ENCODE measurements around the gene SSBP4. TPM values are rescaled to one million over a fixed set of nuclear protein-coding genes. Genes with fewer than 3 reads are reported as not detected.
A peak's percentile ranks its signal among the peaks of the same experiment; 100 is the strongest.

SSBP4 gene
- total and polyA plus RNA-seq, 9 of the 15 experiments (the other 6 are each of a cell fraction or from before 2014, with no cell fraction given): 1.1 to 189 (median 39.0) TPM

DNA sequence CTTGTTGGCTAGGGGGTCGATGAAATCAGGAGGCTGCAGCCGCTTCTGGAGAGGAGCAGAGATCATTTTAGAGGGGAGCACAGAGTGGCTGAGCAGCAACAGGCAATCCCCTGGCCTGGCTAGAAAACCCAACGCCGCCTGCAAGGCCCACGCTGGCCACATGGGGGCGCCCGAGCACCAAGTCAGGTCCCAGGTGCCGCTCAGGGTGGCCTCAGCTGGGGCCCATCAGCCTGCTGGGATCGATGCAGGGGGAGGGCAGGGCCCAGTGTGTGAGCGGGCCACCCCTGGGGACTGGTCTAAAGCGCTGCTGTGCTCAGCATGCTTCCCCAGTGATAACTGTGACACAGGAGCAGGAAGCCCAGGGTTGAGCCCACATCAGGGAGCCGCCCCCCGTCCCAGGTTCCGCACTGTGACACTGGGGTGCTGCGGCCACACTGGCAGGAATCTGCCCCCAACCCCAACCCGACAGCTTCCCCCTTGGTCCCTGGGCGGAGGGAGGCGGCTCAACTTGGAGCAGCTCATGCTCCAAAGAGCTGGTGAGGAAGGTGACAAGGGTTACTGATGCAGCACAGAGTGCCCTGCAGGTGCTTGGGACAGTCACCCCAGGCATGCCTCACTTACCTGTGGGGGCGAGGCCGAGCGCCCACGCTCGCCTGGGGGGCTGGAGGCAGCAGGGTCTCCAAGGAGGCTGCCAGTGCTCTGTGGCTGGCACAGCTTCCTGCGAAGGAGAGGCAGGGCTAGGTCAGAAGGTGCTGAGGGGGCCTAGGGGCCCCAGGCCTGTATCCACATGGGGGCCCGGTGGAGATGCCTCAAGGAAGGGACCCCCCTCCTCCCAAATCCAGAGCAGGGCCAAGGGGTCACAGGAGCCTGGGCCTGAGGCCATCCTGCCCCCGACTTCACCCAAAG is 32.0 kb downstream of the SSBP4 start (continued):
- TF ChIP-seq HMGN3 (IDR thresholded peaks at IDR 0.05; ENCODE audit: borderline replicate concordance, extremely low read depth, insufficient read length, low read depth, low read length) (peak; percentile 39), TCF3 (CRISPR knock-in tag; IDR thresholded peaks at IDR 0.05) (peak; percentile 31; the same call in 1 of the 2 replicates), TOE1 (IDR thresholded peaks at IDR 0.05; ENCODE audit: borderline replicate concordance) (no peak), TOE1 (CRISPR knock-in tag; IDR thresholded peaks at IDR 0.05; ENCODE audit: borderline replicate concordance, low read depth) (peak; percentile 75; the same call in 1 of the 2 replicates), REST (IDR thresholded peaks at IDR 0.05; ENCODE audit: borderline replicate concordance) (peak; percentile 61), REST (CRISPR knock-in tag; IDR thresholded peaks at IDR 0.05; ENCODE audit: low read depth) (no peak), CTBP1 (IDR thresholded peaks at IDR 0.05; ENCODE audit: borderline replicate concordance) (no peak), MYNN (IDR thresholded peaks at IDR 0.05) (0 out of 2 replicates have a peak, but pooled peaks have one; percentile 38), MYNN (CRISPR knock-in tag; IDR thresholded peaks at IDR 0.05) (no peak), E4F1 (CRISPR knock-in tag; IDR thresholded peaks at IDR 0.05; ENCODE audit: borderline replicate concordance) (no peak)
- TF ChIP-seq, protein P1, sequence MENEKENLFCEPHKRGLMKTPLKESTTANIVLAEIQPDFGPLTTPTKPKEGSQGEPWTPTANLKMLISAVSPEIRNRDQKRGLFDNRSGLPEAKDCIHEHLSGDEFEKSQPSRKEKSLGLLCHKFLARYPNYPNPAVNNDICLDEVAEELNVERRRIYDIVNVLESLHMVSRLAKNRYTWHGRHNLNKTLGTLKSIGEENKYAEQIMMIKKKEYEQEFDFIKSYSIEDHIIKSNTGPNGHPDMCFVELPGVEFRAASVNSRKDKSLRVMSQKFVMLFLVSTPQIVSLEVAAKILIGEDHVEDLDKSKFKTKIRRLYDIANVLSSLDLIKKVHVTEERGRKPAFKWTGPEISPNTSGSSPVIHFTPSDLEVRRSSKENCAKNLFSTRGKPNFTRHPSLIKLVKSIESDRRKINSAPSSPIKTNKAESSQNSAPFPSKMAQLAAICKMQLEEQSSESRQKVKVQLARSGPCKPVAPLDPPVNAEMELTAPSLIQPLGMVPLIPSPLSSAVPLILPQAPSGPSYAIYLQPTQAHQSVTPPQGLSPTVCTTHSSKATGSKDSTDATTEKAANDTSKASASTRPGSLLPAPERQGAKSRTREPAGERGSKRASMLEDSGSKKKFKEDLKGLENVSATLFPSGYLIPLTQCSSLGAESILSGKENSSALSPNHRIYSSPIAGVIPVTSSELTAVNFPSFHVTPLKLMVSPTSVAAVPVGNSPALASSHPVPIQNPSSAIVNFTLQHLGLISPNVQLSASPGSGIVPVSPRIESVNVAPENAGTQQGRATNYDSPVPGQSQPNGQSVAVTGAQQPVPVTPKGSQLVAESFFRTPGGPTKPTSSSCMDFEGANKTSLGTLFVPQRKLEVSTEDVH (IDR thresholded peaks at IDR 0.05; ENCODE audit: low read depth, partially characterized antibody): no peak

All from K562 (cell line).